Measurements from ENCODE around the gene ZG16. TPM values are rescaled to one million over a fixed set of nuclear protein-coding genes. Genes with fewer than 3 reads are reported as not detected.

The ZG16 gene
- total and polyA plus RNA-seq, 2 experiments from 2014 or later, result not detected

GRCh38 chr16:29761882-29762281 lies 16.2 kb upstream of the ZG16 start:
- H3K27me3 Mint-ChIP-seq (ENCODE audit: insufficient read depth, low read depth, poor library complexity), result peaks cover 5% of the 10 kb centered on the region

More at GRCh38 chr16:29761882-29762281, 16.2 kb upstream of the ZG16 start:
- Mint-ChIP-seq H3K27ac (no peak overlapping the region), H3K9me3 (no peaks in the 10 kb centered on the region), H3K4me1 (peaks cover 10% of the 10 kb centered on the region), H3K4me3 (no peak overlapping the region), H3K36me3 (ENCODE audit: low read depth) (no peaks in the 10 kb centered on the region)
- no peak; the same call in 2 of the 3 replicates for ATAC-seq
- Histone ChIP-seq H3K4me2 (no peak overlapping the region), H4K20me1 (replicated peaks; ENCODE audit: insufficient read depth) (no peaks in the 10 kb centered on the region), H3F3A (replicated peaks; ENCODE audit: low read depth) (no peaks in the 10 kb centered on the region), H3K9me2 (ENCODE audit: insufficient read depth) (no peaks in the 10 kb centered on the region), H3K79me2 (replicated peaks; ENCODE audit: insufficient read depth) (no peaks in the 10 kb centered on the region), H3K4me3 (no peak overlapping the region), H3K27me3 (ENCODE audit: insufficient read depth) (no peaks in the 10 kb centered on the region), H3K36me3 (ENCODE audit: insufficient read depth) (no peaks in the 10 kb centered on the region), H2AFZ (no peak overlapping the region), H3K4me1 (ENCODE audit: insufficient read depth) (no peaks in the 10 kb centered on the region), H3K27ac (ENCODE audit: low read depth) (no peak overlapping the region)
- DNase-seq (ENCODE audit: low spot score), result no peak
- no peak for TF ChIP-seq CREB1 (CRISPR knock-in tag; IDR thresholded peaks at IDR 0.05; ENCODE audit: low read depth)
- no peak for TF ChIP-seq NANOG (IDR thresholded peaks at IDR 0.05; ENCODE audit: borderline replicate concordance)
- TF ChIP-seq, protein P1, sequence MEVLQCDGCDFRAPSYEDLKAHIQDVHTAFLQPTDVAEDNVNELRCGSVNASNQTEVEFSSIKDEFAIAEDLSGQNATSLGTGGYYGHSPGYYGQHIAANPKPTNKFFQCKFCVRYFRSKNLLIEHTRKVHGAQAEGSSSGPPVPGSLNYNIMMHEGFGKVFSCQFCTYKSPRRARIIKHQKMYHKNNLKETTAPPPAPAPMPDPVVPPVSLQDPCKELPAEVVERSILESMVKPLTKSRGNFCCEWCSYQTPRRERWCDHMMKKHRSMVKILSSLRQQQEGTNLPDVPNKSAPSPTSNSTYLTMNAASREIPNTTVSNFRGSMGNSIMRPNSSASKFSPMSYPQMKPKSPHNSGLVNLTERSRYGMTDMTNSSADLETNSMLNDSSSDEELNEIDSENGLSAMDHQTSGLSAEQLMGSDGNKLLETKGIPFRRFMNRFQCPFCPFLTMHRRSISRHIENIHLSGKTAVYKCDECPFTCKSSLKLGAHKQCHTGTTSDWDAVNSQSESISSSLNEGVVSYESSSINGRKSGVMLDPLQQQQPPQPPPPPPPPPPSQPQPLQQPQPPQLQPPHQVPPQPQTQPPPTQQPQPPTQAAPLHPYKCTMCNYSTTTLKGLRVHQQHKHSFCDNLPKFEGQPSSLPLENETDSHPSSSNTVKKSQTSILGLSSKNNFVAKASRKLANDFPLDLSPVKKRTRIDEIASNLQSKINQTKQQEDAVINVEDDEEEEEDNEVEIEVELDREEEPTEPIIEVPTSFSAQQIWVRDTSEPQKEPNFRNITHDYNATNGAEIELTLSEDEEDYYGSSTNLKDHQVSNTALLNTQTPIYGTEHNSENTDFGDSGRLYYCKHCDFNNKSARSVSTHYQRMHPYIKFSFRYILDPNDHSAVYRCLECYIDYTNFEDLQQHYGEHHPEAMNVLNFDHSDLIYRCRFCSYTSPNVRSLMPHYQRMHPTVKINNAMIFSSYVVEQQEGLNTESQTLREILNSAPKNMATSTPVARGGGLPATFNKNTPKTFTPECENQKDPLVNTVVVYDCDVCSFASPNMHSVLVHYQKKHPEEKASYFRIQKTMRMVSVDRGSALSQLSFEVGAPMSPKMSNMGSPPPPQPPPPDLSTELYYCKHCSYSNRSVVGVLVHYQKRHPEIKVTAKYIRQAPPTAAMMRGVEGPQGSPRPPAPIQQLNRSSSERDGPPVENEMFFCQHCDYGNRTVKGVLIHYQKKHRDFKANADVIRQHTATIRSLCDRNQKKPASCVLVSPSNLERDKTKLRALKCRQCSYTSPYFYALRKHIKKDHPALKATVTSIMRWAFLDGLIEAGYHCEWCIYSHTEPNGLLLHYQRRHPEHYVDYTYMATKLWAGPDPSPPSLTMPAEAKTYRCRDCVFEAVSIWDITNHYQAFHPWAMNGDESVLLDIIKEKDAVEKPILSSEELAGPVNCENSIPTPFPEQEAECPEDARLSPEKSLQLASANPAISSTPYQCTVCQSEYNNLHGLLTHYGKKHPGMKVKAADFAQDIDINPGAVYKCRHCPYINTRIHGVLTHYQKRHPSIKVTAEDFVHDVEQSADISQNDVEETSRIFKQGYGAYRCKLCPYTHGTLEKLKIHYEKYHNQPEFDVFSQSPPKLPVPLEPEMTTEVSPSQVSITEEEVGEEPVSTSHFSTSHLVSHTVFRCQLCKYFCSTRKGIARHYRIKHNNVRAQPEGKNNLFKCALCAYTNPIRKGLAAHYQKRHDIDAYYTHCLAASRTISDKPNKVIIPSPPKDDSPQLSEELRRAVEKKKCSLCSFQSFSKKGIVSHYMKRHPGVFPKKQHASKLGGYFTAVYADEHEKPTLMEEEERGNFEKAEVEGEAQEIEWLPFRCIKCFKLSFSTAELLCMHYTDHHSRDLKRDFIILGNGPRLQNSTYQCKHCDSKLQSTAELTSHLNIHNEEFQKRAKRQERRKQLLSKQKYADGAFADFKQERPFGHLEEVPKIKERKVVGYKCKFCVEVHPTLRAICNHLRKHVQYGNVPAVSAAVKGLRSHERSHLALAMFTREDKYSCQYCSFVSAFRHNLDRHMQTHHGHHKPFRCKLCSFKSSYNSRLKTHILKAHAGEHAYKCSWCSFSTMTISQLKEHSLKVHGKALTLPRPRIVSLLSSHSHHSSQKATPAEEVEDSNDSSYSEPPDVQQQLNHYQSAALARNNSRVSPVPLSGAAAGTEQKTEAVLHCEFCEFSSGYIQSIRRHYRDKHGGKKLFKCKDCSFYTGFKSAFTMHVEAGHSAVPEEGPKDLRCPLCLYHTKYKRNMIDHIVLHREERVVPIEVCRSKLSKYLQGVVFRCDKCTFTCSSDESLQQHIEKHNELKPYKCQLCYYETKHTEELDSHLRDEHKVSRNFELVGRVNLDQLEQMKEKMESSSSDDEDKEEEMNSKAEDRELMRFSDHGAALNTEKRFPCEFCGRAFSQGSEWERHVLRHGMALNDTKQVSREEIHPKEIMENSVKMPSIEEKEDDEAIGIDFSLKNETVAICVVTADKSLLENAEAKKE (CRISPR knock-in tag; IDR thresholded peaks at IDR 0.05), result no peak
- no peak for TF ChIP-seq EZH2phosphoT487 (IDR thresholded peaks at IDR 0.05; ENCODE audit: unreplicated experiment)
- TF ChIP-seq, protein P2, sequence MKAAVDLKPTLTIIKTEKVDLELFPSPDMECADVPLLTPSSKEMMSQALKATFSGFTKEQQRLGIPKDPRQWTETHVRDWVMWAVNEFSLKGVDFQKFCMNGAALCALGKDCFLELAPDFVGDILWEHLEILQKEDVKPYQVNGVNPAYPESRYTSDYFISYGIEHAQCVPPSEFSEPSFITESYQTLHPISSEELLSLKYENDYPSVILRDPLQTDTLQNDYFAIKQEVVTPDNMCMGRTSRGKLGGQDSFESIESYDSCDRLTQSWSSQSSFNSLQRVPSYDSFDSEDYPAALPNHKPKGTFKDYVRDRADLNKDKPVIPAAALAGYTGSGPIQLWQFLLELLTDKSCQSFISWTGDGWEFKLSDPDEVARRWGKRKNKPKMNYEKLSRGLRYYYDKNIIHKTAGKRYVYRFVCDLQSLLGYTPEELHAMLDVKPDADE (IDR thresholded peaks at IDR 0.05), result no peak
- TF ChIP-seq ZNF331 (CRISPR knock-in tag; IDR thresholded peaks at IDR 0.05; ENCODE audit: low read depth), result no peak
- no peak for TF ChIP-seq POLR2AphosphoS5 (IDR thresholded peaks at IDR 0.05; ENCODE audit: low read depth)
- no peak for TF ChIP-seq ZNF114 (CRISPR knock-in tag; IDR thresholded peaks at IDR 0.05)
- no peak for TF ChIP-seq CTCF (conservative IDR thresholded peaks at IDR 0.05; ENCODE audit: low read depth in 2 of 2)

All from GM23338 (cell line).